ENCODE data around the gene TRPV3. TPM values are rescaled to one million over a fixed set of nuclear protein-coding genes. Genes with fewer than 3 reads are reported as not detected.

The TRPV3 gene
- total and polyA plus RNA-seq, 2 of the 13 experiments (the other 11 are each of a cell fraction or from before 2014, with no cell fraction given): 0.90 to 1.0 TPM

- TF ChIP-seq ZNF280B (CRISPR knock-in tag; IDR thresholded peaks at IDR 0.05; ENCODE audit: borderline replicate concordance) (peak; percentile 67; the same call in 1 of the 2 replicates), NONO (IDR thresholded peaks at IDR 0.05) (no peak), NONO (CRISPR knock-in tag; conservative IDR thresholded peaks at IDR 0.05) (0 out of 2 replicates have a peak, but pooled peaks have one; percentile 42), TEAD3 (CRISPR knock-in tag; optimal IDR thresholded peaks at IDR 0.05; ENCODE audit: borderline replicate concordance) (peak; percentile 96), ZNF7 (CRISPR knock-in tag; IDR thresholded peaks at IDR 0.05) (no peak), YY1 (IDR thresholded peaks at IDR 0.05; ENCODE audit: insufficient read depth, insufficient replicate concordance, low read depth, low read length) (peak; percentile 34), ZNF746 (CRISPR knock-in tag; IDR thresholded peaks at IDR 0.05) (no peak), ZHX1 (CRISPR knock-in tag; IDR thresholded peaks at IDR 0.05; ENCODE audit: low read depth) (0 out of 2 replicates have a peak, but pooled peaks have one; percentile 68), ERF (CRISPR knock-in tag; IDR thresholded peaks at IDR 0.05) (peak; percentile 48; the same call in 1 of the 2 replicates), MIER2 (CRISPR knock-in tag; IDR thresholded peaks at IDR 0.05) (no peak), ZEB1 (IDR thresholded peaks at IDR 0.05; ENCODE audit: insufficient replicate concordance, low read depth) (no peak), CTCF (CRISPR knock-in tag; IDR thresholded peaks at IDR 0.05) (no peak), HMGXB3 (CRISPR knock-in tag; IDR thresholded peaks at IDR 0.05; ENCODE audit: borderline replicate concordance) (no peak), IRF2 (CRISPR knock-in tag; IDR thresholded peaks at IDR 0.05) (no peak), FOXP4 (CRISPR knock-in tag; IDR thresholded peaks at IDR 0.05) (peak; percentile 68; the same call in 1 of the 2 replicates)
Observed at GRCh38 chr17:3529817-3530741, 27.5 kb downstream of the TRPV3 start (continued).
